HepG2 (cell line): ENCODE measurements around the gene CIAPIN1. TPM values are rescaled to one million over a fixed set of nuclear protein-coding genes. Genes with fewer than 3 reads are reported as not detected.

Experiments used
- ATAC-seq: fragments of 200-7000 bp; cut with Tn5 transposase; 3 replicates; pipeline ENCODE4 v1.9.1; 2020; ENCODE audit warnings: mild to moderate bottlenecking, moderate library complexity
- BruUV-seq: library from RNA; stranded (reverse); fragments of 400-500 nt; replicated peaks from 2 replicates; lab custom pipeline; 2021; lab: Mats Ljungman, UMichigan
- CTCF ChIA-PET: fragments of 300-600 bp; formaldehyde crosslinking; extraction: SDS; loops from one replicate; lab custom pipeline; 2021; ENCODE audit warnings: low total read pairs, inconsistent platforms, low intra/inter-chr PET ratio; lab: Yijun Ruan, JAX
- POLR2A ChIA-PET: fragments of 350-600 bp; sonication (Branson Sonifier 250); formaldehyde crosslinking; loops from one replicate; lab custom pipeline; 2020; ENCODE audit warnings: antibody characterized with exemption, inconsistent platforms; lab: Yijun Ruan, JAX
- DNase-seq: peaks from one replicate; pipeline ENCODE4 v3.0.0-alpha.2; 2015; ENCODE audit warnings: low spot score
- FAIRE-seq: peaks from 3 replicates; lab custom pipeline; 2011; peaks lifted over from hg19 to GRCh38; lab: Jason Lieb, UNC
- H2AFZ ChIP-seq: one replicate; pipeline ENCODE4 v1.6.1; 2011; ENCODE audit warnings: low read length, inconsistent platforms
- H3K27ac ChIP-seq: fragments of 300-600 bp; 3 replicates; pipeline ENCODE4 v1.8.0; 2011; ENCODE audit warnings: mixed run types, mild to moderate bottlenecking, mixed read lengths, low read length, inconsistent platforms; ENCODE audit not compliant: insufficient read depth; ENCODE audit errors: extremely low read length
- H3K27me3 ChIP-seq, 2 experiments: fragments of 200-600 bp in 1 of 2; 2 replicates in 1 of 2; 3 replicates in 1 of 2; pipeline versions ENCODE4 v1.6.0 to v1.8.0; 2011; ENCODE audit warnings: low read length in 2 of 2, mild to moderate bottlenecking in 2 of 2, moderate library complexity in 2 of 2, inconsistent platforms in 1 of 2; ENCODE audit not compliant: insufficient read depth in 2 of 2, control insufficient read depth in 1 of 2
- H3K36me3 ChIP-seq, 2 experiments: fragments of 200-600 bp in 1 of 2; replicated peaks in 1 of 2; 2 replicates in 1 of 2; 3 replicates in 1 of 2; pipeline versions ENCODE4 v1.5.1 to v1.8.0; 2011; ENCODE audit warnings: low read length in 2 of 2, inconsistent platforms in 1 of 2; ENCODE audit not compliant: insufficient read depth in 2 of 2, control insufficient read depth in 1 of 2
- H3K4me1 ChIP-seq: 2 replicates; pipeline ENCODE4 v1.5.1; 2012; ENCODE audit warnings: low read length, inconsistent platforms; ENCODE audit not compliant: insufficient read depth
- H3K4me2 ChIP-seq: 2 replicates; pipeline ENCODE4 v1.6.0; 2011; ENCODE audit warnings: low read depth, low read length, inconsistent platforms
- H3K4me3 ChIP-seq, 3 experiments: fragments of 200-600 bp in 1 of 3; sonication (generic), shearing (Covaris generic) in 1 of 3; replicated peaks in 1 of 3; 2 replicates each; pipeline ENCODE4 v1.5.1; 2011 to 2016; ENCODE audit warnings: low read length in 3 of 3, inconsistent platforms in 2 of 3, low read depth in 2 of 3, mild to moderate bottlenecking in 2 of 3, control low read depth in 1 of 3, mixed read lengths in 1 of 3; ENCODE audit not compliant: insufficient read depth in 1 of 3
- H3K79me2 ChIP-seq: one replicate; pipeline ENCODE4 v1.6.1; 2011; ENCODE audit warnings: low read length, inconsistent platforms; ENCODE audit not compliant: insufficient read depth
- H3K9ac ChIP-seq: 2 replicates; pipeline ENCODE4 v1.6.0; 2011; ENCODE audit warnings: mild to moderate bottlenecking, low read depth, low read length, inconsistent platforms; ENCODE audit not compliant: insufficient read depth
- H3K9me3 ChIP-seq: 2 replicates; pipeline ENCODE4 v1.5.1; 2012; ENCODE audit warnings: mild to moderate bottlenecking, low read length
- H4K20me1 ChIP-seq: 2 replicates; pipeline ENCODE4 v1.6.0; 2011; ENCODE audit warnings: inconsistent platforms, mild to moderate bottlenecking, low read length, moderate library complexity; ENCODE audit not compliant: insufficient read depth
- HNRNPLL ChIP-seq: fragments of 200-400 bp; formaldehyde crosslinking; IDR thresholded peaks from 2 replicates; pipeline ENCODE4 v1.6.1; 2017; ENCODE audit warnings: mild to moderate bottlenecking, low read depth, low read length; ENCODE audit not compliant: poor library complexity, severe bottlenecking
- KDM5A ChIP-seq: fragments of 200-600 bp; sonication (generic); IDR thresholded peaks from 2 replicates; pipeline ENCODE4 v1.7.0; 2018; ENCODE audit warnings: antibody characterized with exemption, mild to moderate bottlenecking, low read length, borderline replicate concordance
- NFKBIZ ChIP-seq: IDR thresholded peaks from 2 replicates; pipeline ENCODE4 v1.6.1; 2018; ENCODE audit warnings: missing genetic modification reagents, missing compliant biosample characterization
- RAD51 ChIP-seq: fragments of 450-650 bp; IDR thresholded peaks from 2 replicates; pipeline ENCODE4 v1.6.1; 2016; ENCODE audit warnings: borderline replicate concordance
- RBM22 ChIP-seq: fragments of 200-400 bp; formaldehyde crosslinking; optimal IDR thresholded peaks from 2 replicates; pipeline ENCODE3; 2017; ENCODE audit warnings: mild to moderate bottlenecking, low read length, moderate library complexity
- ZNF331 ChIP-seq: sonication (generic); formaldehyde crosslinking; IDR thresholded peaks from 2 replicates; pipeline ENCODE4 v1.4.0; 2020; ENCODE audit warnings: missing genetic modification reagents
- ZNF557 ChIP-seq: sonication (generic); formaldehyde crosslinking; IDR thresholded peaks from 2 replicates; pipeline ENCODE4 v1.4.0; 2020; ENCODE audit warnings: missing genetic modification reagents
- ZNF562 ChIP-seq: sonication (generic); formaldehyde crosslinking; IDR thresholded peaks from 2 replicates; pipeline ENCODE4 v1.8.0; 2022; ENCODE audit warnings: missing genetic modification reagents, borderline replicate concordance
- ZNF639 ChIP-seq: conservative IDR thresholded peaks from 2 replicates; pipeline ENCODE4 v1.6.1; 2018; ENCODE audit warnings: missing genetic modification reagents
- ZNF773 ChIP-seq: sonication (generic); formaldehyde crosslinking; IDR thresholded peaks from 2 replicates; pipeline ENCODE4 v1.4.0; 2020; ENCODE audit warnings: missing genetic modification reagents, borderline replicate concordance
- ZNF781 ChIP-seq: sonication (generic); formaldehyde crosslinking; IDR thresholded peaks from 2 replicates; pipeline ENCODE4 v1.5.1; 2020; ENCODE audit warnings: borderline replicate concordance, mild to moderate bottlenecking, missing genetic modification reagents; ENCODE audit errors: not compliant biosample characterization
- ZNF891 ChIP-seq: sonication (generic); formaldehyde crosslinking; IDR thresholded peaks from 2 replicates; pipeline ENCODE4 v1.5.0; 2020; ENCODE audit warnings: mild to moderate bottlenecking, missing genetic modification reagents
- WGBS: methylation state at CpG from one replicate; pipeline ENCODE4 v1.1.6; 2017; ENCODE audit warnings: low lambda C conversion rate; 5-methylcytosine and 5-hydroxymethylcytosine counted together
- in situ Hi-C: cut with HindIII; loops from 2 replicates; pipeline ENCODE4 v1.10.0; 2017; ENCODE audit warnings: low pct_unique_long_range_greater_than_20kb; ENCODE audit not compliant: extremely low pct_ligation_motif_present
- intact Hi-C: fragments of 100-400 bp; cut with micrococcal nuclease; formaldehyde crosslinking; loops from one replicate; pipeline ENCODE4 v1.10.0; 2022; ENCODE audit not compliant: unreplicated experiment
- polyA plus RNA-seq, 8 experiments: library from polyadenylated mRNA; depleted of rRNA in 3 of 8; stranded (reverse) in 7 of 8; unstranded in 1 of 8; fragments of >200 nt; fragmentation: Illumina TruSeq in 4 of 8; extraction: Trizol in 4 of 8; gene quantifications; 2 replicates each; pipeline versions ENCODE4 v1.2.1 to v1.2.3, GENCODE V29; 2011 to 2016; ENCODE audit warnings: low read depth in 4 of 8, missing spikeins in 1 of 8, mixed read lengths in 1 of 8; ENCODE audit not compliant: insufficient read depth in 1 of 8
- total RNA-seq, 5 experiments: library from RNA; depleted of rRNA; stranded (reverse); fragments of >200 nt; fragmentation: Illumina TruSeq; extraction: Trizol; gene quantifications; 2 replicates each; pipeline ENCODE4 v1.2.3, GENCODE V29; 2016; ENCODE audit warnings: low read depth in 1 of 5

Gene CIAPIN1
- total and polyA plus RNA-seq, 2 of the 13 experiments (the other 11 are each of a cell fraction or from before 2014, with no cell fraction given), result 69.3 to 89.7 TPM

- Histone ChIP-seq H3K27ac (no peak overlapping the region), H3K4me2 (no peak overlapping the region), H2AFZ (no peak overlapping the region), H3K79me2 (no peaks in the 10 kb centered on the region), H3K9me3 (no peaks in the 10 kb centered on the region), H3K36me3 (peaks cover 8 to 22% of the 10 kb centered on the region in 2 experiments), H3K9ac (no peak overlapping the region), H3K4me3 (no peak overlapping the region), H4K20me1 (no peaks in the 10 kb centered on the region), H3K4me1 (peaks cover 9% of the 10 kb centered on the region), H3K27me3 (no peaks in the 10 kb centered on the region)
- ChIA-PET CTCF (interaction anchor here (0.8 kb wide), 1 partner anchor 124 kb away, joined by 3 read pairs; no protein-coding TSS in a partner anchor), POLR2A (interaction anchor here (1.0 to 1.1 kb wide), 2 partner anchors 22 to 23 kb away, joined by 3 to 5 read pairs; partner anchors contain the start of genes CIAPIN1 and COQ9)
- in situ Hi-C loops, result loop anchor here (5.0 kb wide), 1 partner anchor 93 kb away; no protein-coding TSS in a partner anchor
- no peak for DNase-seq
- TF ChIP-seq ZNF773 (CRISPR knock-in tag) (no peak), KDM5A (no peak), ZNF639 (no peak), ZNF891 (CRISPR knock-in tag) (no peak), ZNF781 (CRISPR knock-in tag) (no peak), ZNF562 (no peak), HNRNPLL (no peak), RAD51 (no peak), ZNF557 (CRISPR knock-in tag) (no peak), ZNF331 (CRISPR knock-in tag) (no peak), NFKBIZ (no peak), RBM22 (no peak)
- WGBS, result 86% methylated on average over 3 of the region's 3 CpGs
- no peak for ATAC-seq
- FAIRE-seq, result no peak
- intact Hi-C loops, result no loop called here
- BruUV-seq, result no TSS peak
Observed at GRCh38 chr16:57424583-57424982, 22.6 kb downstream of the CIAPIN1 start.
